HepG2 (cell line): ENCODE data around the gene DPY19L1. TPM values are rescaled to one million over a fixed set of nuclear protein-coding genes. Genes with fewer than 3 reads are reported as not detected.

Source experiments
- AGO2 ChIP-seq: fragments of 200-400 bp; formaldehyde crosslinking; optimal IDR thresholded peaks from 2 replicates; pipeline ENCODE3; 2017; ENCODE audit warnings: mild to moderate bottlenecking, low read depth, low read length, moderate library complexity
- DMAP1 ChIP-seq: IDR thresholded peaks from 2 replicates; pipeline ENCODE4 v1.6.1; 2016
- DMTF1 ChIP-seq: sonication (generic); formaldehyde crosslinking; IDR thresholded peaks from 2 replicates; pipeline ENCODE4 v1.4.0; 2020; ENCODE audit warnings: mild to moderate bottlenecking, missing genetic modification reagents
- FIP1L1 ChIP-seq: fragments of 200-400 bp; formaldehyde crosslinking; IDR thresholded peaks from 2 replicates; pipeline ENCODE4 v1.6.1; 2018; ENCODE audit warnings: low read depth, mild to moderate bottlenecking, low read length, moderate library complexity, borderline replicate concordance; ENCODE audit not compliant: insufficient read depth
- FOXA3 ChIP-seq: IDR thresholded peaks from 2 replicates; pipeline ENCODE4 v1.6.1; 2016; ENCODE audit warnings: missing genetic modification reagents, missing compliant biosample characterization
- HOXD1 ChIP-seq: sonication (generic); formaldehyde crosslinking; IDR thresholded peaks from 2 replicates; pipeline ENCODE4 v1.5.0; 2020; ENCODE audit warnings: missing genetic modification reagents
- IRF1 ChIP-seq: sonication (generic); formaldehyde crosslinking; IDR thresholded peaks from 2 replicates; pipeline ENCODE4 v1.4.0; 2020; ENCODE audit warnings: low read depth, mild to moderate bottlenecking, missing genetic modification reagents
- NR2F2 ChIP-seq: IDR thresholded peaks from 2 replicates; pipeline ENCODE4 v1.6.1; 2012; ENCODE audit warnings: low read depth, inconsistent platforms, borderline replicate concordance
- PCBP2 ChIP-seq: fragments of 200-400 bp; formaldehyde crosslinking; optimal IDR thresholded peaks from 2 replicates; pipeline ENCODE3; 2018; ENCODE audit warnings: low read length, low read depth; ENCODE audit not compliant: poor library complexity, severe bottlenecking
- POGK ChIP-seq: sonication (generic); formaldehyde crosslinking; conservative IDR thresholded peaks from 2 replicates; pipeline ENCODE4 v1.8.0; 2022; ENCODE audit warnings: mild to moderate bottlenecking, moderate library complexity, missing genetic modification reagents
- TAF1 ChIP-seq: sonication (generic); formaldehyde crosslinking; IDR thresholded peaks from 2 replicates; pipeline ENCODE4 v1.4.0; 2020; ENCODE audit warnings: missing genetic modification reagents
- TCF7L2 ChIP-seq: IDR thresholded peaks from 2 replicates; pipeline ENCODE4 v1.6.1; 2011; ENCODE audit warnings: mild to moderate bottlenecking, low read depth, low read length, moderate library complexity
- YY1 ChIP-seq: IDR thresholded peaks from 2 replicates; pipeline ENCODE4 v1.6.1; 2011; ENCODE audit warnings: low read length, low read depth, moderate library complexity, mild to moderate bottlenecking; ENCODE audit not compliant: insufficient read depth, insufficient replicate concordance
- ZBTB26 ChIP-seq: IDR thresholded peaks from 2 replicates; pipeline ENCODE4 v1.6.1; 2016; ENCODE audit warnings: missing compliant biosample characterization, missing genetic modification reagents, borderline replicate concordance
- ZNF34 ChIP-seq: sonication (generic); formaldehyde crosslinking; IDR thresholded peaks from 2 replicates; pipeline ENCODE4 v1.4.0; 2020; ENCODE audit warnings: mild to moderate bottlenecking, missing genetic modification reagents, borderline replicate concordance
- ZNF709 ChIP-seq: sonication (generic); formaldehyde crosslinking; IDR thresholded peaks from 2 replicates; pipeline ENCODE4 v1.5.0; 2020; ENCODE audit warnings: mild to moderate bottlenecking, missing genetic modification reagents
- ZNF792 ChIP-seq: IDR thresholded peaks from 2 replicates; pipeline ENCODE4 v1.6.1; 2016
- polyA plus RNA-seq, 8 experiments: library from polyadenylated mRNA; depleted of rRNA in 3 of 8; stranded (reverse) in 7 of 8; unstranded in 1 of 8; fragments of >200 nt; fragmentation: Illumina TruSeq in 4 of 8; extraction: Trizol in 4 of 8; gene quantifications; 2 replicates each; pipeline versions ENCODE4 v1.2.1 to v1.2.3, GENCODE V29; 2011 to 2016; ENCODE audit warnings: low read depth in 4 of 8, missing spikeins in 1 of 8, mixed read lengths in 1 of 8; ENCODE audit not compliant: insufficient read depth in 1 of 8
- total RNA-seq, 5 experiments: library from RNA; depleted of rRNA; stranded (reverse); fragments of >200 nt; fragmentation: Illumina TruSeq; extraction: Trizol; gene quantifications; 2 replicates each; pipeline ENCODE4 v1.2.3, GENCODE V29; 2016; ENCODE audit warnings: low read depth in 1 of 5
- TF ChIP-seq, protein P1 (sequence below), 2 experiments: sonication (generic) in 1 of 2; formaldehyde crosslinking in 1 of 2; IDR thresholded peaks; 2 replicates each; pipeline versions ENCODE4 v1.5.1 to v1.6.1; 2011 to 2020; ENCODE audit warnings: borderline replicate concordance in 1 of 2, low read depth in 1 of 2, low read length in 1 of 2, mild to moderate bottlenecking in 1 of 2, missing genetic modification reagents in 1 of 2, moderate library complexity in 1 of 2

DPY19L1 gene
- total and polyA plus RNA-seq, 2 of the 13 experiments (the other 11 are each of a cell fraction or from before 2014, with no cell fraction given): 18.9 to 32.6 TPM

DNA sequence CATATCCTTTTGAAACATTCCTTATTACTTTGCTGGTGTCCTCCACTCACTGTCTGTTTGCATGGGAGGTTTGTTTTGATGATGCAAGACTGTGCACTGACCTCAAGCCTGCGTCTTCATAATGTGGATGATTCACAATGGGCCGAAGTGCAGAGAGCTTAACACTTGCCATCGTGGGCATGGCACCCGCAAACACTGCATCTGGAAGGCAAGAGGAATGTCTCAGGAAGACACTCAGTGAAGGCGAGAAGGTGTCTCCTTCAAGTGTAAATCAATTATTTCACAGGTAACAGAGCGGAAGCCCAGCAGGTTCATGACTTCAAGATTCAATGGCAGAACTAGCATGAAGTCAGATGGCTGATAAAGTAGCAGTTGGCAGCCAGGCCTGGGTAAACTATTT is 98.1 kb downstream of the DPY19L1 start (continued):
- TF ChIP-seq ZBTB26 (peak; percentile 61; the same call in 1 of the 2 replicates), FOXA3 (CRISPR knock-in tag) (peak; percentile 84), FIP1L1 (no peak), YY1 (no peak), ZNF34 (no peak), DMTF1 (CRISPR knock-in tag) (no peak), HOXD1 (CRISPR knock-in tag) (no peak), ZNF709 (CRISPR knock-in tag) (no peak), PCBP2 (no peak), IRF1 (CRISPR knock-in tag) (no peak), NR2F2 (no peak), TAF1 (CRISPR knock-in tag) (no peak), DMAP1 (CRISPR knock-in tag) (no peak), TCF7L2 (no peak), ZNF792 (peak; percentile 54; the same call in 1 of the 2 replicates), POGK (CRISPR knock-in tag) (no peak), AGO2 (no peak)
- TF ChIP-seq, protein P1, sequence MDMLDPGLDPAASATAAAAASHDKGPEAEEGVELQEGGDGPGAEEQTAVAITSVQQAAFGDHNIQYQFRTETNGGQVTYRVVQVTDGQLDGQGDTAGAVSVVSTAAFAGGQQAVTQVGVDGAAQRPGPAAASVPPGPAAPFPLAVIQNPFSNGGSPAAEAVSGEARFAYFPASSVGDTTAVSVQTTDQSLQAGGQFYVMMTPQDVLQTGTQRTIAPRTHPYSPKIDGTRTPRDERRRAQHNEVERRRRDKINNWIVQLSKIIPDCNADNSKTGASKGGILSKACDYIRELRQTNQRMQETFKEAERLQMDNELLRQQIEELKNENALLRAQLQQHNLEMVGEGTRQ (IDR thresholded peaks at IDR 0.05; ENCODE audit: low read depth, low read length): no peak
- TF ChIP-seq, protein P1 (CRISPR knock-in tag; IDR thresholded peaks at IDR 0.05; ENCODE audit: borderline replicate concordance): no peak
